Measurements from ENCODE around the gene TNS1.

Gene TNS1

DNA sequence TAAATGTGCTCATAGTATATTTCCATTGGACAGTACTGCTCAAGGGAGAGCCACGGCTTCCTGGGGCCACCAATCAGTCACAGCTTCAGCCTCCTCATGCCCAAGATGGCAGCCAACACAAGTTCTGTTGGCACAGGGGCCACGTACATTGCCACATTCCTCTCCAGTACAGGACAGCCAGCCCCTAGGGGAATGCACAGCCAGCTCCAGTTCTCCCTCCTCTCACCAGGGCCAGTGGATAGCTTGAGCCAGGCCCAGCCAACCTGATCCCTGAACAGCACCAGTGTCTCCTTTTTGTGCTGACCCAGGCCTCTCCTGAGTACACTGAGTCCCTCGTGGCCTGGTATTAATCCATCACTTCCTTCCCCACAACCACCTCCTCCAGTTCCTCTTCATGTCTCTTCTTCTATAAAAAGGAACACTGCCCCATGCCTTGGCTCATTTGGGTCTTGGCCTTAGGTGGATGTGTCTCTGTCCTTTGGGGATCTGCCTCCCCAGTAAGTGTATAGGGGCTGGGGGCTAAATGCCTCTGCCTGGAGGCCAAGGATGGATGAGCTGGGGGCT, 168.7 kb downstream of the TNS1 start:
- H3K27ac ChIP-seq (ENCODE audit: poor library complexity, severe bottlenecking), result no peak overlapping the region
- H3K4me1 ChIP-seq (ENCODE audit: insufficient read depth, poor library complexity, severe bottlenecking), result no peaks in the 10 kb centered on the region
- H3K9me3 ChIP-seq (ENCODE audit: severe bottlenecking), result no peaks in the 10 kb centered on the region
- ATAC-seq (ENCODE audit: low read depth) (no peak), DNase-seq (ENCODE audit: low spot score) (no peak)
- H3K36me3 ChIP-seq (ENCODE audit: low read depth), result peaks cover 13% of the 10 kb centered on the region
- H3K27me3 ChIP-seq (ENCODE audit: insufficient read depth, poor library complexity, severe bottlenecking), result no peaks in the 10 kb centered on the region
- no peak overlapping the region for H3K4me3 ChIP-seq (ENCODE audit: severe bottlenecking)
- no peak for TF ChIP-seq CTCF (IDR thresholded peaks at IDR 0.05; ENCODE audit: poor library complexity, severe bottlenecking)

DNA sequence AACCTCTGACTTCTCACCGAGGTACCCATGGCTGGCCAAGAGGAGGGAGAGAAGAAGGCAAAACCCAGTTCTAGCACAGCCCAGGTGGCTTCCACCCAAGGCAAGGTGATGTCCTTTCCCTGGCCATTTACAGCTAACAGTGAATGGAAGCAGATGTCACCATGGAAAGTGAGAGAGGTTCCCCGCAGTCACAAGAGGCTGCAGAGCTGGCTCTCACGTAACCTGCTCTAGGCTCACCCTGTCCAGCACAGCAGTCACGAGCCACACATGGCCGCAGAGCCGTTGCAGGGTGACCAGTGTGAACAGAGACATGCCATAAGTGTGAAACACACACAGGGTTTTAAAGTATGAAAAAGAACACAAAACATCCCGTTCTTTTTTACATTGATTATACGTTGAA, 169.4 kb downstream of the TNS1 start:
- peaks cover 13% of the 10 kb centered on the region for H3K36me3 ChIP-seq (ENCODE audit: low read depth)

GRCh38 chr2:217832987-217833386, 169.8 kb downstream of the TNS1 start:
- peaks cover 13% of the 10 kb centered on the region for H3K36me3 ChIP-seq (ENCODE audit: low read depth)
- TF ChIP-seq CTCF (IDR thresholded peaks at IDR 0.05; ENCODE audit: poor library complexity, severe bottlenecking), result no peak
- no peak for DNase-seq (ENCODE audit: low spot score)
- ATAC-seq (ENCODE audit: low read depth), result no peak
- H3K27ac ChIP-seq (ENCODE audit: poor library complexity, severe bottlenecking), result no peak overlapping the region
- H3K4me1 ChIP-seq (ENCODE audit: insufficient read depth, poor library complexity, severe bottlenecking), result no peaks in the 10 kb centered on the region
- no peak overlapping the region for H3K4me3 ChIP-seq (ENCODE audit: severe bottlenecking)
- H3K27me3 ChIP-seq (ENCODE audit: insufficient read depth, poor library complexity, severe bottlenecking), result no peaks in the 10 kb centered on the region
- no peaks in the 10 kb centered on the region for H3K9me3 ChIP-seq (ENCODE audit: severe bottlenecking)

More for the DNA sequence above, 169.4 kb downstream of the TNS1 start:
- ATAC-seq (ENCODE audit: low read depth) (no peak), DNase-seq (ENCODE audit: low spot score) (no peak)
- Histone ChIP-seq H3K4me3 (ENCODE audit: severe bottlenecking) (no peak overlapping the region), H3K9me3 (ENCODE audit: severe bottlenecking) (no peaks in the 10 kb centered on the region), H3K27ac (ENCODE audit: poor library complexity, severe bottlenecking) (no peak overlapping the region), H3K4me1 (ENCODE audit: insufficient read depth, poor library complexity, severe bottlenecking) (no peaks in the 10 kb centered on the region), H3K27me3 (ENCODE audit: insufficient read depth, poor library complexity, severe bottlenecking) (no peaks in the 10 kb centered on the region)
- TF ChIP-seq CTCF (IDR thresholded peaks at IDR 0.05; ENCODE audit: poor library complexity, severe bottlenecking), result no peak

DNA sequence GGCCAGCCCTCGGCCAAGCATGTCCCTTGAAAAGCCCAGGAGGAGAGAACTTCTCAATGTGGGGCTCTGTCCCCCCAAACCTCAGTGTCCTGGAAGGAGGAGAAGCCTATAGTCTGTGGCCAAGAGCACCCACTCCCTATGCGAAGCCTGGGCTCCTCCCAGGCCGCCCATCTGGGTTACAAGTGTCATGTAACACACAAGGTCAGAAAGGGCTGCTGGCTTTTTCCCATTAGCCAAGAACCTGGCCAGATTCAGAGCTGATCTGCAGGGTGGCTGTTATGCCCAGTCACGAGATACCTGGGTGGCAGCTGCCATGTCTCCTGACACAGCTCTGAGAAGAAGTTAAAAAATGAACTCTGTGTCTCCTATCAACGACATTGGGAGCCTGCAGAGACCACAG, 170.7 kb downstream of the TNS1 start:
- Histone ChIP-seq H3K4me3 (ENCODE audit: severe bottlenecking) (no peak overlapping the region), H3K36me3 (ENCODE audit: low read depth) (peaks cover 13% of the 10 kb centered on the region), H3K4me1 (ENCODE audit: insufficient read depth, poor library complexity, severe bottlenecking) (no peaks in the 10 kb centered on the region), H3K27ac (ENCODE audit: poor library complexity, severe bottlenecking) (no peak overlapping the region), H3K9me3 (ENCODE audit: severe bottlenecking) (no peaks in the 10 kb centered on the region), H3K27me3 (ENCODE audit: insufficient read depth, poor library complexity, severe bottlenecking) (no peaks in the 10 kb centered on the region)
- no peak for ATAC-seq (ENCODE audit: low read depth)
- no peak for DNase-seq (ENCODE audit: low spot score)
- no peak for TF ChIP-seq CTCF (IDR thresholded peaks at IDR 0.05; ENCODE audit: poor library complexity, severe bottlenecking)

DNA sequence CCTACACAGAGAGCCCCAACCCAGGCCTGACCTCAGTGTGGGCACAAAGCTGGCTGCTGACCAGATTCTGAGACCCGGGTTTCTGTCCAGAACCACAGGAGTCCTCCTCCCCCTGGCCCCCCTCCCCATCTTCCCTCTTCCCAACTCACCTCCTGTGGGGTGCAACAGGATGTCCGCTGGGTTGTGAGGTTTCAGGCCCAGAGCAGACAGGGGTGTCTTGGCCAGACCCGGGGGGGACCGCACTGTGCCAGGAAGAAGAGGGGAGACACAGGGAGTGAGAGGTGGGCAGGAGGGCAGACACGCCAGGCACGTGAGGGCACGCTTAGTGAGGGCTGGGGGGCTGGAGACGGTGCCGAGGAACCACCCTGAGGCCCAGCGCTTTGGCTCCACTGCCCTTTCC, 171.5 kb downstream of the TNS1 start:
- ATAC-seq (ENCODE audit: low read depth) (no peak), DNase-seq (ENCODE audit: low spot score) (no peak)
- no peak overlapping the region for H3K4me3 ChIP-seq (ENCODE audit: severe bottlenecking)
- TF ChIP-seq CTCF (IDR thresholded peaks at IDR 0.05; ENCODE audit: poor library complexity, severe bottlenecking), result no peak
- no peaks in the 10 kb centered on the region for H3K9me3 ChIP-seq (ENCODE audit: severe bottlenecking)
- no peaks in the 10 kb centered on the region for H3K4me1 ChIP-seq (ENCODE audit: insufficient read depth, poor library complexity, severe bottlenecking)
- no peaks in the 10 kb centered on the region for H3K27me3 ChIP-seq (ENCODE audit: insufficient read depth, poor library complexity, severe bottlenecking)
- H3K27ac ChIP-seq (ENCODE audit: poor library complexity, severe bottlenecking), result no peak overlapping the region
- peaks cover 13% of the 10 kb centered on the region for H3K36me3 ChIP-seq (ENCODE audit: low read depth)

Measured in RWPE2 (cell line).